Occipital lobe (tissue), 2 donors: ENCODE results near the gene ZBTB37. TPM values are rescaled to one million over a fixed set of nuclear protein-coding genes. Genes with fewer than 3 reads are reported as not detected.
"Not testable (repeated sequence)": the region's sequence is repeated elsewhere in the genome, so short reads cannot be mapped to it uniquely, and the experiment has no call there.

ENCODE experiments used
- DNase-seq: peaks from one replicate; lab custom pipeline; 2025; lab: John Stamatoyannopoulos, UW
- total RNA-seq: library from RNA; depleted of rRNA; stranded (reverse); fragments of >200 nt; gene quantifications from one replicate; pipeline ENCODE4 v1.2.3, GENCODE V29; 2014

ZBTB37 gene, protein sequence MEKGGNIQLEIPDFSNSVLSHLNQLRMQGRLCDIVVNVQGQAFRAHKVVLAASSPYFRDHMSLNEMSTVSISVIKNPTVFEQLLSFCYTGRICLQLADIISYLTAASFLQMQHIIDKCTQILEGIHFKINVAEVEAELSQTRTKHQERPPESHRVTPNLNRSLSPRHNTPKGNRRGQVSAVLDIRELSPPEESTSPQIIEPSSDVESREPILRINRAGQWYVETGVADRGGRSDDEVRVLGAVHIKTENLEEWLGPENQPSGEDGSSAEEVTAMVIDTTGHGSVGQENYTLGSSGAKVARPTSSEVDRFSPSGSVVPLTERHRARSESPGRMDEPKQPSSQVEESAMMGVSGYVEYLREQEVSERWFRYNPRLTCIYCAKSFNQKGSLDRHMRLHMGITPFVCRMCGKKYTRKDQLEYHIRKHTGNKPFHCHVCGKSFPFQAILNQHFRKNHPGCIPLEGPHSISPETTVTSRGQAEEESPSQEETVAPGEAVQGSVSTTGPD
- total RNA-seq: 52.7 TPM

- peak; percentile 78 for DNase-seq
Observed at GRCh38 chr1:173868266-173869020, at the start of gene ZBTB37. TSS of gene ZBTB37 (plus strand) at chr1:173868380. CDS start at chr1:173870226, 1,846 bp downstream.

DNA sequence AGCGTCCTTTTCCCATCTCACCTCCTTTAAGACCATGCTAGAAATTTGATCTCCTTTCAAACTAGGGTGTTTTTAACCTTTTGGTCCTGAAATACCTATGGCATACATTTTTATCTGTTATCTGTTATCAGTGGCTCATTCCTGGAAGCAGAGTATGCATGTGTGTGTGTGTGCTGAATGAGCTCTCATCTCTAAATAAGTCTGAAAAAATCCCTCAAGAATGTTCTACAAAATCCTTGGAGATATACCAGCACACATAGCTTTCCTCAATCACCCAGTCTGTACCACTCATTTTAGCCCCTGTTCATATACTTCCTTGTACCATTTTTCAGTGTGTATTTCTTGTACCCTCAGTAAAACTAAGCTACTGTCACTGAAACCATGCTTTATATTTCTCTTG, 49.7 kb upstream of the ZBTB37 start:
- DNase-seq: no peak

DNA sequence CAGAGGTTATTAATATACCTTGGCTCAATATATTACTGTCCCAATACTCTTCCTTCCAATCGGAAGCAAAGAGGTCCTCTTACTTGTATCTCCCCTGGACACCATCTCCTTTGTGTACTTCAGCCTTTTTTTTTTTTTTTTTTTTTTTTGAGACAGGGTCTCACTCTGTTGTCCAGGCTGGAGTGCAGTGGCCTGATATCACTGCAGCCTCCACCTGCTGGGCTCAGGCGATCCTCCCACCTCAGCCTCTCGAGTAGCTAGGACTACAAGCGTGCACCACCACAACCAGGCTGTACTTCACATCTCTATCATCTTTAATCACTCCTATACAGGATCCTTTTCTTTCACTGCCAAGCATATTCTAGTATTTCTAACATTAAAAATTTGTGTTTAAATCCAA, 46.5 kb upstream of the ZBTB37 start:
- DNase-seq: no peak

- no peak for DNase-seq
Observed at GRCh38 chr1:173823781-173824314, 44.3 kb upstream of the ZBTB37 start.

DNA sequence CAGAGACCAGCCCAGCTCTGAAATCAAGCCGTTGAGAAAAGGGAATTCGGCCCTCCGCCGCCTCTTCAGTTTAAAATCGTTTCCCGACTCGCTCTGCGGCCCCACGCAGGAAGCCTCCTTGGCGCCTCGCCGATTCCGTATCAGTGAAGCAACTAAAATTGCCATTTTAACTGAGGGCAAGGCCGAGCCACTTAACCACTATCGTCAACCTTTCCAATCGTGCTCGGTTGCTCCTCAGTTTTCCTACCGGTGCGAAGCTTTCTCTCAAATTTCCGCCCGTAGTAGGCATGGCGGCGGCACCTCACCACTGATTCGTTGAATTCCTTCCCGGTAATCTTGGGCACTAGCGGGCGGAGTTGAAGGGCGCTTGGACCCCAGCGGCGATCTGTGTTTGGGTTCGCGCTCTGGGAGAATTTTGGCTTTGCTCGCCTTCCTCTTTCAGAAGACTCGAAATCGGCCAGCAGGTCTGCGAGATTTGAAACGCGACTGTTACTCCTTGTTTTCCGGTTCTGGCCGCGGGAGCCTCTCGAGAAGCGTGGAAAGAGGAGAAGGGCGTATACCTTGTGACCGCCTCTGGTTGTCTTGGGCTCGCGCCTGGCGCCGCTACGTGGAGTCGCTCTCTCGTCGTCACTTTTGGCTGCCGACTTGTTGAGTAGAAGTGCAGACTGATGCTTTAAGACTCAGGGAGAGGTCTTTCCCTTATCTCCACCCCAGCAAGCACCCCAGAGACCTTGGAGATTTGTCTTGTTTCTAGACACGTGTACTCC, 43.7 kb upstream of the ZBTB37 start, which contains the start of the genes CENPL and DARS2:
Gene CENPL, minus strand, starts transcription at position 569 of the 767 bp plus-strand sequence. CDS start 13,584 bp downstream, outside the sequence.
Gene DARS2, plus strand, starts transcription at position 359 of the 767 bp plus-strand sequence. CDS start 557 bp downstream, outside the sequence.
- peak; percentile 94 for DNase-seq

- no peak for DNase-seq
Observed at GRCh38 chr1:173827611-173828010, 40.6 kb upstream of the ZBTB37 start.

GRCh38 chr1:173832748-173833147, 35.4 kb upstream of the ZBTB37 start:
- no peak for DNase-seq

- DNase-seq: no peak
Observed at GRCh38 chr1:173852105-173852504, 16.1 kb upstream of the ZBTB37 start.

GRCh38 chr1:173853074-173853473, 15.1 kb upstream of the ZBTB37 start:
- no peak for DNase-seq

GRCh38 chr1:173856014-173856413, 12.2 kb upstream of the ZBTB37 start:
- DNase-seq: no peak

DNA sequence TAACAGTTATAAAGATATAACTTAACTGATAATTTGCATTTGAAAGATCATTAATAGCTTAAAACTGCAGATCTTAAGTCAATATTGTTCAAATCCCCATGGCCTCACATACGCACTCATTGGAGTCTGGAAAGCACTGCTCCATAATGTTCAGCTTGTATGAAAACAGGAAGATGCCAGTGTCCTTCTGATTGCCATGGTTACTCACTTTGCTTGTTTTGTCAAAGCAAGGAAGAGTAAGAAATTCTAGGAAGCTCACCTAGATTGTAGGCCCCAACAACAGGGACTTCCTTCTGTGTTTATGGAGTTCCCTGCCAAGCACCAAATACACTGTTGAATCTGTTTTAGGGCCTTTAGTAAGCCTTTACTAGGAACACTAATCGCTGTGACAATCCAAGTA, 11.3 kb upstream of the ZBTB37 start:
- DNase-seq: no peak

DNA sequence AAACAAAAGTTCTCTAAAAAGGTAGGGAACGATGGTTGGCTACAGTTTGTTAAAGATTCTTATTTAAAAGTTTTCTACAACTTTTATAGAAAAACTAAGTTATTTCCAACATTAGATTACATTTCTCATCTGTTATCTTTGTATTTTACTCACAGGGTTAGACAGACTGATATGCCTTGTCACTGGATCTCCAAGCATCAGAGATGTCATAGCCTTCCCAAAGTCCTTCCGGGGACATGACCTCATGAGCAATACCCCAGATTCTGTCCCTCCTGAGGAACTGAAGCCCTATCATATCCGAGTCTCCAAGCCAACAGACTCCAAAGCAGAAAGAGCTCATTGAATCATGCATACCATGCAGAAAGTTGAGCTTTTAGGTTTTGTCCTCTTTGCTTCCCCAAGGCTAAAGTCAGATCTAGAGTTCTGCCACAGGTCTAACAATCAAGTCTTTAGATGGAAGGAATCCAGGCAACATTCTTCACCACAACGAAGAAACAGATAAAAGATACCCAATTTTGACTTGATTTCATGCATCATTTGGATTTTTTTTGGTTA, 10.7 kb upstream of the ZBTB37 start:
- DNase-seq: no peak

DNA sequence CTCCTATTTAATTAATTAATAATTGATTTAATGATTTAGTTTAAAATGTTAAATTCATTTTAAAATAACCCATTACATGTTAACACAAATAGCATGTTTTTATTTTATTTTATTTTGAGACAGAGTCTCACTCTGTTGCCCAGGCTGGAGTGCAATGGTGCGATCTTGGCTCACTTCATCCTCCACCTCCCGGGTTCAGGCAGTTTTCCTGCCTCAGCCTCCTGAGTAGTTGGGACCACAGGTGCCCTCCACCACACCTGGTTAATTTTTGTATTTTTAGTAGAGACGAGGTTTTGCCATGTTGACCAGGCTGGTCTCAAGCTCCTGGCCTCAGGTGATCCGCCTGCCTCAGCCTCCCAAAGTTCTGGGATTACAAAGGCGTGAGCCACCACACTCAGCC, 8.6 kb upstream of the ZBTB37 start:
- not testable (repeated sequence) for DNase-seq

DNA sequence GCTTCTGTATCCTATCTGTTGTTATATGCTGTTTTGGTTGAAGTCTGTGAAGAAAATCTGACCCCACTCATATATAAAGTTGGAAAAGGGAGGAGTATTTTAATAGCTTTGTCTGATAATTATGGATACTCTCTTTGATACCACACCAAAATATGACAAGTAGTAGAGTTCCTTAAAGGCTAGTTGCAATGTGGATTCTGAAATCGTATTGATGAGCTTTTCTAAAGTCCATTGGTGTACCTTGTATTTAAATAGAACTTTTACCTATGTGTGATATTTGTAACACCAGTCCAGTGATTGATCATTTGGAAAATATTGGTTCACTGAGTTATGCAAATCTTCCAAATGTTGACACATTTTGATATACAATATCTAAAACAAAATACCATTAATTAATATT, 8.1 kb upstream of the ZBTB37 start:
- no peak for DNase-seq

DNA sequence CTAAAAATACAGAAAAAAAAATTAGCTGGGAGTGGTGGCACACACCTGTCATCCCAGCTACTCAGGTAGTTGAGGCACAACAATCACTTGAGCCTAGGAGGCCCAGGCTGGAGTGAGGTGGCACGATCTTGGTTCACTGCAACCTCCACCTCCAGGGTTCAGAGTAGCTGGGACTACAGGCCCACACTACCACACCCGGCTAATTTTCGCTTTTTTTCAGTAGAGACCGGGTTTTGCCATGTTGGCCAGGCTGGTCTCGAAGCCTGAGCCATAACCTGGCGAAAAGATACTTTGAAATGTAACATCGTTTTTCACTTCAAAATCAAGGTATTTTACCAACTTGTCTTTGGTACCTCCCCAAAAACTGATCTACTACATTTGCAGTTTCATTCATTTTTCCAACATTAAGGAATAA, 6.4 kb upstream of the ZBTB37 start:
- DNase-seq: no peak

DNA sequence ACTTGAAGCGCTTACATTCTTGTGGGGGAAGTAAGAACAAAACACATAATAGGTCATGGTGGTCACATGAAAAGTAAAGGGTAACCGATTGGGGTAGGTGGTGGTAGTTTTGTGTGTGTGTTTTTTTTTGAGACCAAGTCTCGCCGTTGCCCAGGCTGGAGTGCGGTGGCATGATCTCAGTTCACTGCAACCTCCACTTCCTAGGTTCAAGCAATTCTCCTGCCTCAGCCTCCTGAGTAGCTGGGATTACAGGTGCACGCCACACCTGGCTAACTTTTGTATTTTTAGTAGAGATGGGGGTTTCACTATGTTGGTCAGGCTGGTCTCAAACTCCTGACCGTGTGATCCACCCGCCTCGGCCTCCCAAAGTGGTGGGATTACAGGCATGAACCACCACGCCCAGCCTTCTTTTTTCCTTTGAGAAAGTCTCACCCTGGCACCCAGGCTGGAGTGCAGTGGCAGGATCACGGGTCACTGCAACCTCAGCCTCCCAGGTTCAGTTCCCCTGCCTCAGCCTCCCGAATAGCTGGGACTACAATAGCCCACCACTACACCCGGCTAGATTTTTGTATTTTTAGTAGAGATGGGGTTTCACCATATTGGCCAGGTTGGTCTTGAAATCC, 5.9 kb upstream of the ZBTB37 start:
- not testable (repeated sequence) for DNase-seq

GRCh38 chr1:173862769-173863223, 5.4 kb upstream of the ZBTB37 start:
- DNase-seq: no peak

DNA sequence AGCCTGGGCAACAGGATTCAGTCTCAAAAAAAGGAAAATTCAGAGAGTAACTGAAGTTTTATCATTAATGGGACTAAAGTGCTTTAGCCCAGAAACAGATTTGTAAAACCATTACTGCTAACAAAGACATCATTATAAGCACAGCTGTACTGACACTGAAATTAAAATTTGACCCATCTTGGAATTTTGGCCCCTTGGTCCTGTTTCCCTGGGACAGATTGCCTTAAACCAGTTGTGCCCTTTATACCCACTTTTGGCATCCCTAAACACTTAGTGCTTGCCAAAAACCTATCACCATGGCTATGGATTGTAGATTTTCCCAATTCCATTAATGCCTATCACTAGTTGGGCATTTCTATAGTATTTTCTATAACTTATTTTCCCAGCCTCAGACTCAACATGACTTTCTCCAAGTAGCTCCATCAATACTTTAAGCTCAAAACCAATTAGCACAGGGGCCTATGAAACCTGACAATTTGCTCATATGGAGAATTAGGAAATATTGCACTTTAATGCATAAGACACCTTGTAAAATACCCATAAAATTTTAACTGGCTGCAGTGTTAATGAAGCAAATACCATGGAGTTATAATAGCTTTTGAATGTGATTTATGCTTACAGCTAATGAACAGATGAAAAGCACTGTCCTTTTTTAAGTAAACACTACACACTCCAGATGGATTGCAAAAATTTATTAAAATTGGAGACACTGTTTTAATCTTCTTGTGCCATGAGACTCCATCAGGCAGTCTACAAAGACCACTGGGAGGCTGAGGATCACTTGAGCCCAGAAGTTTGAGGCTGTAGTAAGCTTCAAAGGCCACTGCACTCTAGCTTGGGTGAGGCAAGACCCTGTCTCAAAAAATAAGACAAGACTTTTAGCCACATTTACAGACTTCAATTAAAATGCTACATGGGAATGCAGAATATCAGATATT, 4.7 kb upstream of the ZBTB37 start:
- no peak for DNase-seq

DNA sequence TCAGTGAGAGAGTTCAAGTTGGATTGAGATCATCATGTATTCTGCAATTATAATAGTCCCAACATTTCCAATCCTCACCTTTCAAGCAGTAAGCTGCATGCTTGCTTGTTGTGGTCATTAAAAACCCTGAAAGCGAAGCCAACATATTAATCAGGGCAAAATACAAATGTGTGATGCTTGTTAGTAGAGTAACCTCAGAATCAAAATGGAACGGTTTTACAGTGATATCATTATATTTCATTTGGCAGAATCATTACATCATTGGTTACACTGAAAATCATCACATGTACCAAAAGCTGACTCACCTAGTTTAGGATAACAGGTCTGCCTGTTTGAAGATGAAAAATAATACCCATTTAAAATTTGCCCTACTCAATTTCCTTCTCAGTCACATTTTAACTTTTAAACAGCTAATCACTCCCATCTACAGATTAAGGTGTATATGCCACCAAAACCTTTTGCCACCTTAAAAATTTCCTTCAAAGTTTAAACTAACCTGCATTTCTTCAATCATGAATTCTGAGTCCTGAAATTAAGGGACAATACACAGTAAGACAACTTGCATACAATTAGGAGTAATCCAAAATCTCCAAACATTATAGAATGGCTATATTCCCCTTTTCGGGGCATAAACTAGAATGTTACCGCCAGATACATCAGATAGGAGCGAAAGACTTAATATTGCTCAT, 3.9 kb upstream of the ZBTB37 start:
- no peak for DNase-seq
